Inflammatory macrophage (primary cell): Measurements from ENCODE around the gene BPIFB6.
A peak's percentile ranks its signal among the peaks of the same experiment; 100 is the strongest.

Source experiments
- DNase-seq, 2 donors: peaks; one replicate each; pipeline ENCODE4 v3.0.0-alpha.2; 2020 to 2022

Gene BPIFB6

DNA sequence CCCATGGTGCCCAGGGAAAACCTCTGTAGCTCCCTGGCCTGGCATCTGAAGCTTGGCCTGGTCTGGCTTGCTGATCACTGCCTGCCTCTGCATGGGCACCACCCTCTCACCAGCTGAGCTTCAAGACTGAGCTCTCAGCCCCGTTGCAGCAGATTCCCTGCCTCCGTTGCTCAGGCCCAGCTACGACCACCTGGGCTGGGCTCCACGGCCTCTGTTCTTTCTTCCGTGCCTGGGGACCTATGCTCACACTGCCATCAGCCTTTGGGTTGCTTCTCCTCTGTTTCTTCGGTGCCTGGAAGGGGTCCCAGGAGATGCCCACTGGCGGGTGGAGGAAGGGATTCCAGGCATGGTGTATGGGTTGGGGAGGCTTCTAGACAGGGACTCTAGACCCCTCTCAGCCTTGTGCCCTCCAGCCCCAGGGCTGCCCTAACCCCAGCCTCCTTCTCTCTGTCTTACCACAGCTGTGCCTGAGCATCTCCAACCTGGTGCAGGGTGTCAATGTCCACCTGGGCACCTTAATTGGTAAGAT, 14.8 kb upstream of the BPIFB6 start:
- DNase-seq: no peak

DNA sequence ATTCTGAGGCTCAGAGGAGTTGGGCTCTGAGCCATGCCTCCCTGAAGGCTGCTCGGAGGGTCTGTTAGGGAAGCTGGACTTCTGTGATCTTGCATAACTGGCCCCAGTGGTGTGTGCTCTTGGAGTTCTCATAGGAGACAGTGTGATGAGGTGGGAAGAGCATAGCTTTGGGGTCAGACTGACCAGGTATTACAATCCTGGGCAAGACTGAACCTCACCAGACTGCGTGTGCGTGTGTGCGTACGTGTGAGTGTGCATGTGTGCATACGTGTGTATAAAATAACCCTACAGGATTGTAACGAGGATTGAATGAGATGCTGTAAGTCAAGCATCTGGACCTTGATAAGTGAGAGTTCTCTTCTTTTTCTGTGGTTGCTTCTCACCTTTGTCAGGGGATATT, 13.9 kb upstream of the BPIFB6 start:
- no peak for DNase-seq

GRCh38 chr20:33018169-33018931, 13.1 kb upstream of the BPIFB6 start:
- no peak for DNase-seq

DNA sequence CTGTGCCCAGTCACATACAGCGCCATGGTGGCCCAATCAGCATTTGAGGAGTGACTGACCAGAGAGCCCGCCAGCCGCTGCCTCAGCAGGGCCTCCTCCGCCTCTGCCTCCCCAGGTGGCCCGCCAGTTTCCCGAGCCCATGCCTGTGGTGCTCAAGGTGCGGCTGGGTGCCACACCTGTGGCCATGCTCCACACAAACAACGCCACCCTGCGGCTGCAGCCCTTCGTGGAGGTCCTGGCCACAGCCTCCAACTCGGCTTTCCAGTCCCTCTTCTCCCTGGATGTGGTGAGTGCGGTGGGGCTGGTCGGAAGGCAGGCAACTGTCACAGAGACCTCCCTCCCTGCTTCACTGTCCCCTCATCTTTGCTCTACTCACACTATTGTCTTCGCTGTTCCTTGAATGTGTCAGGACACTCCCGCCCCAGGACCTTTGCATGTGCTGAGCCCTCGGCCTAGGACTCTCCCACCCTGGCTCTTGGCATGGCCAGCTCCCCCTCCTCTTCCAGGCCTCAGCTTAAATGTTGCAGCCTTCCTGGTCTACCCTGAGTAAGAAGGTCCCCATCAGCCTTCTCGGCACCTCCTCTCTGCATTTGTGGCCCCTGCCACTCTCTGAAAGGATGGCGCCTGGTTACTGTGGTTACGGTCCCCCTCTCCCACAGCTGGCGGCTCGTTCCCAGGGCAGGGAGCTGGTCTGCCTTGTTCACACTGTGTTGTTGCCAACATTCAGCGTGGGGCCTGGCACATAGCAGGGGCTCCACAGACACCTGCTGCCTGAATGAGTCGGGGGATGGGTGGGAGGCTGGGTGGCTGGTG, 11.8 kb upstream of the BPIFB6 start:
- DNase-seq: no peak

- DNase-seq: no peak
Measured at GRCh38 chr20:33020278-33021161, 10.9 kb upstream of the BPIFB6 start.

DNA sequence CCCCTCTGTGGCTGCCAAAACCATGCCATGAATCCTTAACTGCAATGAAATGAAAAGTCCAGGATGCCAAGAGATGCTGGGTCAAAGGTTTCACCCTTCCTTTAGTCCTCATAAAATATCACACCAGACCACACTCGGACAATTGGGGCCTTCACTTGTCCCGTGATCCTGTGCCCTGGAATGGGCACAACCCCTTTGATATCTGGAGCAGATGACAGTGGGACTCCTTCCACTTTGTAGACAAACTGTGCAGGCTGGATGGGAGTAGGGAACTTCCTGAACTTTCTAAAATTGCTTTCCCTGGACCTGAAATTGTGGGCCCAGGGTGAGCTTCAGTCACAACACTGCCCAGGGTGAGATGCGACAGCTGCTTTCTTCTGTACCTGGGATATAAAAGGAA, 9.6 kb upstream of the BPIFB6 start:
- DNase-seq: no peak

- DNase-seq: peak; percentile 33 to 65
Measured at GRCh38 chr20:33022289-33022688, 9.2 kb upstream of the BPIFB6 start.

DNA sequence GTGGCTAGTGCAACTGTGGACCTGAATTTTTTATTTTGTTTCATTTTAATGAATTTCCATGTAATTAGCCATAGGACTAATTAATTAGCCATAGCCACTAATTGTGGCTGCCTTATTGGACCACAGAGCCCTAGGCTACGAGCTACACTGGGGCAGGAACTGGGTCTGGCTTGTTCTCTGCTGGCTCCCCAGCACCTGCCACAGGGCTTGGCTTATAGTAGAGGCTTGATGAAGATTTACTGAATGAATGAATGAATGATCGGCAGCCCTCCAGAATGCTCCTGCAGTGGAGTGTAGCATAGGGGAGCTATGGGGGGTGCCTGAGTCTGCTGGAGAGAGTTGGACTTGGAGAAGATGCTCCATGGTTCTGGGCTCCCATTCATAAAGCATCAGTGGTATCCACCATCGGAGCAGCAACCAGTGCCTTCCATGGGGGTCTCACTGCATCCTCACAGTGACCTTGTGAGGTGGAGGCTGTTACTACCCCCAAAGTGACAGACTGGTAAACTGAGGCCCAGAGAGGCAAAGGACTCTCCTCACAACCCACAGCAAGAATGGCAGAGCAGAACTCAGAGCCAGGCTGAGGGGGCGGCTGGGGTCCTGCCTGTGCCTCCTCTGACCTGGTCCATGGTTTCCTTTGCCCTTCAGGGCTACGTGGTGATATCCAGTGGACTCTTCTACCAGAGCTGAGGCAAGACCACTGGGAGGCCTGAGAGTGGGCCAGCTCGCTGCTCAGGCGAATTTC, 8.6 kb upstream of the BPIFB6 start:
- no peak for DNase-seq

- no peak for DNase-seq
Measured at GRCh38 chr20:33023439-33024242, 7.8 kb upstream of the BPIFB6 start.

- DNase-seq: no peak
Measured at GRCh38 chr20:33024243-33024560, 7.2 kb upstream of the BPIFB6 start.

- no peak for DNase-seq
Measured at GRCh38 chr20:33024609-33025317, 6.7 kb upstream of the BPIFB6 start.

DNA sequence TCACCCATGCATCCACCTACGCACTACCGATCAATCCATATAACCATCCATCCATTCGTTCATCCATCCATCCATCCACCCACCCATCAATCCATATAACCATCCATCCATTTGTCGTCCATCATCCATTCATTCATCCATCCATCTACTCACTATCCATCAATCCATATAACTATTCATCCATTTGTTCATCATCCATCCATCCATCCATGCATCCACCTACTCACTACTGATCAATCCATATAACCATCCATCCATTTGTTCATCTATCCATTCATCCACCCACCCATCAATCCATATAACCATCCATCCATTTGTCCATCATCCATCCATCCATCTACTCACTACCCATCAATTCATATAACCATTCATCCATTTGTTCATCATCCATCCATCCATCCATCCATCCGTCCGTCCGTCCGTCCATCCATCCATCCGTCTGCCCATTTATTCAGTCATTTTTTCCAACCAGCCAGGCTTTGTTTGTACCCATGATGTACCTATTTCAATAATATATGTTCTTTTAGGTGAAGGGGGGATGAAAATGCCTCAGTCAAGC, 6.1 kb upstream of the BPIFB6 start:
- no peak for DNase-seq

- DNase-seq: no peak
Measured at GRCh38 chr20:33026072-33026778, 5.2 kb upstream of the BPIFB6 start.

GRCh38 chr20:33026779-33027759, 4.4 kb upstream of the BPIFB6 start:
- no peak for DNase-seq

- DNase-seq: no peak
Measured at GRCh38 chr20:33027769-33028751, 3.4 kb upstream of the BPIFB6 start.

GRCh38 chr20:33028875-33029274, 2.6 kb upstream of the BPIFB6 start:
- no peak for DNase-seq

DNA sequence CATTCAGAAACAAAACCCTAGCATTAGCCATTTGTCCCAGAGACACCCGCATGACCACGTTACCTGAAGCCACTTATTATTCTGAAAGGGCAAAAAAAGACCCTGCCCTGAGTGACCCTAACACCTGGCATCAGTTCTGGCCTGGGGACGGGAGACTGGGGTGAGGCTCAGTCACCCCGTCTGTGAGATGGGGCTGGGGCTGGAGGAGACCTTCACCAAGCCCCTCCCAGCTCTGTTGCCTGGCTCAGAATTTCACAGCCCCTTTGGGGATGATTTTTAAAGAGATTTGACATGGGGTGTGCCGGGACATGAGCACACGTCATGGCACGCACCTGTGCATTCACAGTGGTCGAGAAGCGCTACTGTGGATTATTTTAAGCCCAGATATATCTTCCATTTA, 1.4 kb upstream of the BPIFB6 start:
- no peak for DNase-seq
